Esophagus muscularis mucosa (tissue), 4 donors: ENCODE results near the gene TNNT1. TPM values are rescaled to one million over a fixed set of nuclear protein-coding genes. Genes with fewer than 3 reads are reported as not detected.

ENCODE experiments used
- DNase-seq: peaks from one replicate; pipeline ENCODE4 v3.0.0-alpha.2; 2017; ENCODE audit errors: extremely low spot score
- H3K27ac ChIP-seq, 4 donors: fragments of 200-600 bp; sonication (generic); replicated peaks in 1 of 4; 1 replicate in 3 of 4; 2 replicates in 1 of 4; pipeline ENCODE4 v1.5.1; 2016 to 2019; ENCODE audit warnings: mild to moderate bottlenecking in 1 of 4
- H3K27me3 ChIP-seq, 4 donors: fragments of 200-600 bp; sonication (generic); one replicate each; pipeline versions ENCODE4 v1.5.1 to v1.6.0; 2016 to 2019
- H3K36me3 ChIP-seq, 4 donors: fragments of 200-600 bp; sonication (generic); one replicate each; pipeline ENCODE4 v1.5.1; 2016 to 2019
- H3K4me1 ChIP-seq, 4 donors: fragments of 200-600 bp; sonication (generic); one replicate each; pipeline ENCODE4 v1.5.1; 2016 to 2019
- H3K4me3 ChIP-seq, 4 donors: fragments of 200-600 bp; sonication (generic); 1 replicate in 2 of 4; 2 replicates in 2 of 4; pipeline ENCODE4 v1.5.1; 2016 to 2019; ENCODE audit warnings: mild to moderate bottlenecking in 4 of 4, moderate library complexity in 1 of 4
- H3K9me3 ChIP-seq, 4 donors: fragments of 200-600 bp; sonication (generic); 1 replicate in 3 of 4; 2 replicates in 1 of 4; pipeline ENCODE4 v1.5.1; 2016 to 2019
- EP300 ChIP-seq: sonication (generic); formaldehyde crosslinking; IDR thresholded peaks from one replicate; pipeline ENCODE4 v1.6.1; 2017; ENCODE audit warnings: antibody characterized with exemption
- POLR2A ChIP-seq: fragments of 450-650 bp; IDR thresholded peaks from one replicate; pipeline ENCODE4 v1.6.1; 2017; ENCODE audit warnings: antibody characterized with exemption, moderate library complexity, mild to moderate bottlenecking, low read depth
- POLR2AphosphoS5 ChIP-seq, 2 donors: sonication (generic); formaldehyde crosslinking; IDR thresholded peaks; one replicate each; pipeline ENCODE4 v1.6.1; 2017; ENCODE audit warnings: antibody characterized with exemption in 2 of 2
- WGBS: methylation state at CpG from one replicate; pipeline ENCODE4 v1.1.5; 2018; 5-methylcytosine and 5-hydroxymethylcytosine counted together
- intact Hi-C: fragments of 100-400 bp; cut with DNase I; formaldehyde crosslinking; loops from one replicate; pipeline ENCODE4 v1.15.1; 2023
- total RNA-seq, 4 donors: library from RNA; depleted of rRNA; stranded (reverse); fragments of >200 nt; gene quantifications; one replicate each; pipeline versions ENCODE4 v1.1.0 to v1.2.1, GENCODE V29; 2016
- TF ChIP-seq, protein P1 (sequence below), 3 experiments: fragments of 200-600 bp in 2 of 3; fragments of 450-650 bp in 1 of 3; sonication (generic) in 2 of 3; IDR thresholded peaks; one replicate each; pipeline ENCODE4 v1.5.1; 2017 to 2019; ENCODE audit warnings: antibody characterized with exemption in 3 of 3, mild to moderate bottlenecking in 2 of 3, moderate library complexity in 1 of 3

The TNNT1 gene
- total RNA-seq, 4 donors from 2014 or later = 2.0 TPM; not detected in 3

GRCh38 chr19:55171440-55171839 is 22.4 kb upstream of the TNNT1 start:
- no peaks in the 10 kb centered on the region for H3K36me3 ChIP-seq
- no peak overlapping the region for H3K4me3 ChIP-seq
- no peak for TF ChIP-seq POLR2A
- no peak for TF ChIP-seq EP300
- TF ChIP-seq POLR2AphosphoS5 (IDR thresholded peaks at IDR 0.05) = no peak
- TF ChIP-seq, protein P1, sequence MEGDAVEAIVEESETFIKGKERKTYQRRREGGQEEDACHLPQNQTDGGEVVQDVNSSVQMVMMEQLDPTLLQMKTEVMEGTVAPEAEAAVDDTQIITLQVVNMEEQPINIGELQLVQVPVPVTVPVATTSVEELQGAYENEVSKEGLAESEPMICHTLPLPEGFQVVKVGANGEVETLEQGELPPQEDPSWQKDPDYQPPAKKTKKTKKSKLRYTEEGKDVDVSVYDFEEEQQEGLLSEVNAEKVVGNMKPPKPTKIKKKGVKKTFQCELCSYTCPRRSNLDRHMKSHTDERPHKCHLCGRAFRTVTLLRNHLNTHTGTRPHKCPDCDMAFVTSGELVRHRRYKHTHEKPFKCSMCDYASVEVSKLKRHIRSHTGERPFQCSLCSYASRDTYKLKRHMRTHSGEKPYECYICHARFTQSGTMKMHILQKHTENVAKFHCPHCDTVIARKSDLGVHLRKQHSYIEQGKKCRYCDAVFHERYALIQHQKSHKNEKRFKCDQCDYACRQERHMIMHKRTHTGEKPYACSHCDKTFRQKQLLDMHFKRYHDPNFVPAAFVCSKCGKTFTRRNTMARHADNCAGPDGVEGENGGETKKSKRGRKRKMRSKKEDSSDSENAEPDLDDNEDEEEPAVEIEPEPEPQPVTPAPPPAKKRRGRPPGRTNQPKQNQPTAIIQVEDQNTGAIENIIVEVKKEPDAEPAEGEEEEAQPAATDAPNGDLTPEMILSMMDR (IDR thresholded peaks at IDR 0.05) = no peak
- no peak overlapping the region for H3K27ac ChIP-seq
- H3K27me3 ChIP-seq = peaks cover 0 to 100% (median 85%) of the 10 kb centered on the region in 4 donors
- no peaks in the 10 kb centered on the region for H3K9me3 ChIP-seq
- intact Hi-C loops = no loop called here
- H3K4me1 ChIP-seq = peaks cover 20 to 37% (median 26%) of the 10 kb centered on the region in 4 donors
- no peak for DNase-seq
- WGBS = 77% methylated on average over 5 of the region's 5 CpGs

DNA sequence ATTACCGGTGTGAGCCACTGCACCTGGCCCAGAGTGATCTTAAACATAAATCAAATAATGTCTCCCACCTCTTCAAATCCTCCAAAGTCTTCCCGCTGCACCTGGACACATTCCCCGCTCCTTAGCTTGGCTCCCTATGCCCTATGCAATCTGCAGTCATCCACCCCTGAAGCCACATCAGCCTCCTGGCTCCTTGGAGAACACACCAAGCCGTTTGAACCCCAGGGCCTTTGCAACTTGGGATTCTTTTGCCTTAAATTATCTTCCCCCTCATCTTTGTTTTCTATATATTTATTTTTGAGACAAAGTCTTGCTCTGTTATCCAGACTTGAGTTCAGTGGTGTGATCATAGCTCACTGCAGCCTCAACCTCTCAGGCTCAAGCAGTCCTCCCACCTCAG is 20.1 kb upstream of the TNNT1 start:
- TF ChIP-seq POLR2AphosphoS5 (IDR thresholded peaks at IDR 0.05) (no peak), EP300 (no peak), POLR2A (no peak)
- TF ChIP-seq, protein P1 (IDR thresholded peaks at IDR 0.05) = no peak
- H3K36me3 ChIP-seq = no peaks in the 10 kb centered on the region
- 77% methylated on average over 4 of the region's 4 CpGs for WGBS
- no peak overlapping the region for H3K27ac ChIP-seq
- DNase-seq = no peak
- intact Hi-C loops = no loop called here
- H3K4me3 ChIP-seq = no peak overlapping the region
- H3K4me1 ChIP-seq = peaks cover 17 to 35% (median 30%) of the 10 kb centered on the region in 4 donors
- no peaks in the 10 kb centered on the region for H3K9me3 ChIP-seq
- H3K27me3 ChIP-seq = peaks cover 0 to 100% (median 74%) of the 10 kb centered on the region in 4 donors

DNA sequence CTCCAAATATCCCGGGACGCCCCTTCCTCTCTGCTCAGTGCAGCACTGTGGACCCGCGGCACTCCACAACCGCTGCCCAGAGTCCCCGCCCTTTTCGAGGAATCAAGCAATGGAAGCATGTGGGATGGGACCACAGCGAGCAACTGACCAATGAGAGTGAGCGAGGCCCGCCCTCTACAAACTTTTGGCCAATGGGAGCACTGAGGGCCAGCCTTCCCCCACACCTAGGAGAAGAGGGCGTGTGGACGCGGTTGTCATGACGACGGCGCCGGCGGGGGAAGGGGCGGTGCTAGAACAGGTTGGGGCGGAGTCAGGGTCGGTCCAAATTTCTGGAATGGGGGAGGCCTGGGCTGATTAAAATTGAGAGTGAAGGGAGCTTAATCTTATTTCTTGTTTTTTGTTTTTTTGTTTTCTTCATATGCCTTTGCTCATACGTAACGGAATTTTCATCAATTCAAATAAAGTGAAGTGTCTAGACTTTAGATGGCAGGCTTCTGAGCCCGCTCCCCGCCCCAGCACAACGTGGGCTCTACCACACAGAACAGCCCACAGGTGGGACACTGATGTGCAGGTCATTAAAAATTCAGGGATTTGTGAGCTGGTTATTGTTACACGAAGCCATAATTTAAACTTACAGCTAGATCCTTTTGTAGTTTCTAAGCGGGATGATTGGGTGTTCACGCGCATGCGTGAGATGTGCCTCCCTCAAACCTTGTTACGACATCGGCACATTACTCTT is 17.7 kb upstream of the TNNT1 start, which contains the start of gene DNAAF3:
DNAAF3 (minus strand) TSS at position 84 of the 739 bp plus-strand sequence. CDS start 200 bp downstream, outside the sequence.
- intact Hi-C loops = no loop called here
- H3K27me3 ChIP-seq = peaks cover 0 to 100% (median 63%) of the 10 kb centered on the region in 4 donors
- WGBS = 4% methylated on average over 31 of the region's 33 CpGs
- no peaks in the 10 kb centered on the region for H3K36me3 ChIP-seq
- H3K4me3 ChIP-seq = peak within 1 kb of the TSS; percentile 36 to 60 (median 44)
- TF ChIP-seq POLR2AphosphoS5 (IDR thresholded peaks at IDR 0.05) (peak in 1 of 2 donors; percentile 8), POLR2A (no peak)
- H3K4me1 ChIP-seq = peaks cover 6 to 19% (median 17%) of the 10 kb centered on the region in 4 donors
- peak; percentile 96 for DNase-seq
- H3K9me3 ChIP-seq = no peaks in the 10 kb centered on the region
- peak within 1 kb of the TSS in 1 of 4 donors; percentile 36 for H3K27ac ChIP-seq

GRCh38 chr19:55165952-55166529 is 17.0 kb upstream of the TNNT1 start:
- H3K27me3 ChIP-seq = peaks cover 3 to 100% (median 67%) of the 10 kb centered on the region in 4 donors
- no peaks in the 10 kb centered on the region for H3K36me3 ChIP-seq
- peak overlapping the region; percentile 36 to 60 (median 44) for H3K4me3 ChIP-seq
- H3K27ac ChIP-seq = peak overlapping the region in 1 of 4 donors; percentile 36
- WGBS = 0% methylated on average over 5 of the region's 34 CpGs
- DNase-seq = no peak
- no peak for TF ChIP-seq POLR2A
- TF ChIP-seq, protein P1 (IDR thresholded peaks at IDR 0.05) = no peak
- TF ChIP-seq EP300 = no peak
- no peak for TF ChIP-seq POLR2AphosphoS5 (IDR thresholded peaks at IDR 0.05)
- intact Hi-C loops = no loop called here
- peaks cover 6 to 24% (median 18%) of the 10 kb centered on the region in 4 donors for H3K4me1 ChIP-seq
- no peaks in the 10 kb centered on the region for H3K9me3 ChIP-seq

DNA sequence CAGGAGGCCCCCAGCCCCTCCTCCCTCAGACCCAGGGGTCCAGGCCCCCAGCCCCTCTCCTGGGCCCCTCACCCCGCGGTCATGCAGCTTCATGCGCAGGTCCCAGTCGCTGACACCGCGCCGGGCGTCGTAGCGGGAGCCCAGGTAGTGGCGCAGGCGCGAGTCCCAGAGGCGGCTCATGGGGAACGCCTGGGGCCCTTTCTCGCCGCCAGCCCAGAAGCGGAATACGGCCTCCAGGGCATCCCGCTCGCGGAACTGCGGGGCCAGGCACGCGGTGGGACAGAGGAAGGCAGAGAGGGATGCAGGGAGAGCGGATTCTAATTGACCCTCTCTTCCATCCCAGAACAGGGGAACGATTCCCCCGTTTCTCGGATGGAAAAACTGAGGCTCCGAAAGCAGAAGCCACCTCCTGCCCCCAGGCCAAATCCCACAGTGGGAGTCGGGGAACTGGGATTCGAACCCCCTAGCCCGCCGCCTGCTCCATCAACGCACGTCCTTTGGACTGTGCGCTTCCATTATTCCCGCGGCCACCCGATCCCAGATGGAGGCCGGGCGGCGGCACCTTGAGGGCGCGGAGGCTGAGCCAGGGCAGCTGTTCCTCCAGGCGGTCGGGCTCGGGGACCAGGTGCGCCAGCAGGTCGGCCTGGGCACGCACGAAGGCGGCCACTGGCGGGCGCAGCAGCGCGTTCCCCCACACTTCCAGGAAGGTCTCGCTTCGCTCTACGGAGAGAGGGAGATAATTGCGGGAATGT is 12.7 kb upstream of the TNNT1 start:
- H3K27me3 ChIP-seq = peaks cover 3 to 100% (median 65%) of the 10 kb centered on the region in 4 donors
- 20% methylated on average over 45 of the region's 61 CpGs for WGBS

More for the DNA sequence above, 12.7 kb upstream of the TNNT1 start:
- intact Hi-C loops = no loop called here
- H3K9me3 ChIP-seq = no peaks in the 10 kb centered on the region
- TF ChIP-seq POLR2AphosphoS5 (IDR thresholded peaks at IDR 0.05) (no peak), POLR2A (no peak), EP300 (no peak)
- TF ChIP-seq, protein P1 (IDR thresholded peaks at IDR 0.05) = no peak
- no peaks in the 10 kb centered on the region for H3K36me3 ChIP-seq
- H3K4me3 ChIP-seq = no peak overlapping the region
- H3K4me1 ChIP-seq = peaks cover 16 to 33% (median 27%) of the 10 kb centered on the region in 4 donors
- H3K27ac ChIP-seq = no peak overlapping the region
- DNase-seq = no peak
